ENCODE results near the gene BAD.
A peak's percentile ranks its signal among the peaks of the same experiment; 100 is the strongest.

The BAD gene

GRCh38 chr11:64245797-64246620 lies 38.5 kb downstream of the BAD start:
- DNase-seq (ENCODE audit: low read depth, low spot score): peak; percentile 87

GRCh38 chr11:64245401-64245796 lies 39.1 kb downstream of the BAD start:
- DNase-seq (ENCODE audit: low read depth, low spot score): no peak

GRCh38 chr11:64244966-64245365 lies 39.5 kb downstream of the BAD start:
- no peak for DNase-seq (ENCODE audit: low read depth, low spot score)

- no peak for DNase-seq (ENCODE audit: low read depth, low spot score)
Observed at GRCh38 chr11:64244107-64244506, 40.4 kb downstream of the BAD start.

- DNase-seq (ENCODE audit: low read depth, low spot score): no peak
Observed at GRCh38 chr11:64243236-64243854, 41.1 kb downstream of the BAD start.

GRCh38 chr11:64241491-64242374 lies 42.7 kb downstream of the BAD start:
- DNase-seq (ENCODE audit: low read depth, low spot score): peak; percentile 99

- DNase-seq (ENCODE audit: low read depth, low spot score): no peak
Observed at GRCh38 chr11:64241241-64241490, 43.3 kb downstream of the BAD start.

- DNase-seq (ENCODE audit: low read depth, low spot score): peak; percentile 98
Observed at GRCh38 chr11:64240435-64241240, 43.8 kb downstream of the BAD start, which contains the start of gene FKBP2. TSS of gene FKBP2 (plus strand) at chr11:64241095. CDS start at chr11:64242388, 1,293 bp downstream.

- DNase-seq (ENCODE audit: low read depth, low spot score): no peak
Observed at GRCh38 chr11:64239662-64240434, 44.6 kb downstream of the BAD start.

GRCh38 chr11:64238999-64239398 lies 45.5 kb downstream of the BAD start:
- DNase-seq (ENCODE audit: low read depth, low spot score): no peak

GRCh38 chr11:64238076-64238475 lies 46.4 kb downstream of the BAD start:
- DNase-seq (ENCODE audit: low read depth, low spot score): no peak

- no peak for DNase-seq (ENCODE audit: low read depth, low spot score)
Observed at GRCh38 chr11:64237484-64237951, 46.9 kb downstream of the BAD start.

- no peak for DNase-seq (ENCODE audit: low read depth, low spot score)
Observed at GRCh38 chr11:64235437-64236161, 48.9 kb downstream of the BAD start.

- DNase-seq (ENCODE audit: low read depth, low spot score): no peak
Observed at GRCh38 chr11:64234647-64235379, 49.7 kb downstream of the BAD start.

GRCh38 chr11:64233913-64234586 lies 50.4 kb downstream of the BAD start, which contains the start of gene VEGFB:
TSS of gene VEGFB (plus strand) at chr11:64234584. CDS start at chr11:64234834, 250 bp downstream.
- DNase-seq (ENCODE audit: low read depth, low spot score): no peak

- no peak for DNase-seq (ENCODE audit: low read depth, low spot score)
Observed at GRCh38 chr11:64232967-64233315, 51.5 kb downstream of the BAD start.

GRCh38 chr11:64232182-64232966 lies 52.1 kb downstream of the BAD start:
- DNase-seq (ENCODE audit: low read depth, low spot score): no peak

- no peak for DNase-seq (ENCODE audit: low read depth, low spot score)
Observed at GRCh38 chr11:64231546-64231945, 52.9 kb downstream of the BAD start.

Measured in ELF-1 (cell line).